SU-DHL-6 (cell line): ENCODE measurements around the gene RGN.

Experiments
- CTCF ChIP-seq: fragments of 200-600 bp; sonication (generic); IDR thresholded peaks from one replicate; pipeline ENCODE4 v1.5.1; 2017; ENCODE audit warnings: antibody characterized with exemption, mild to moderate bottlenecking, low read length, moderate library complexity; ENCODE audit not compliant: insufficient read depth, poor library complexity, severe bottlenecking
- EZH2phosphoT487 ChIP-seq: fragments of 200-600 bp; sonication (generic), shearing (Covaris generic); conservative IDR thresholded peaks from 2 replicates; pipeline ENCODE4 v1.6.1; 2018; ENCODE audit warnings: mild to moderate bottlenecking, antibody characterized with exemption, low read length, moderate library complexity, mixed read lengths

- TF ChIP-seq CTCF: no peak
- no peak for TF ChIP-seq EZH2phosphoT487
These were observed 23.0 kb downstream of the RGN start for GRCh38 chrX:47101206-47101605.
